GM10248 (cell line): ENCODE results near the gene LMF1.

Source experiments
- CTCF ChIA-PET: fragments of 300-600 bp; sonication (Branson Sonifier 250); formaldehyde crosslinking; extraction: SDS; loops from one replicate; lab custom pipeline; 2021; ENCODE audit warnings: antibody characterized with exemption; lab: Yijun Ruan, JAX
- POLR2A ChIA-PET: fragments of 350-650 bp; sonication (Branson Sonifier 250); formaldehyde crosslinking; extraction: SDS; loops from one replicate; lab custom pipeline; 2020; ENCODE audit warnings: antibody characterized with exemption; lab: Yijun Ruan, JAX
- DNase-seq: peaks from one replicate; pipeline ENCODE4 v3.0.0; 2012; ENCODE audit errors: extremely low spot score
- TF ChIP-seq, protein P1 (sequence below): IDR thresholded peaks from 2 replicates; pipeline ENCODE4 v1.5.1; 2012; ENCODE audit warnings: mild to moderate bottlenecking, low read depth; ENCODE audit errors: extremely low read depth, missing control alignments, control extremely low read depth

Gene LMF1

DNA sequence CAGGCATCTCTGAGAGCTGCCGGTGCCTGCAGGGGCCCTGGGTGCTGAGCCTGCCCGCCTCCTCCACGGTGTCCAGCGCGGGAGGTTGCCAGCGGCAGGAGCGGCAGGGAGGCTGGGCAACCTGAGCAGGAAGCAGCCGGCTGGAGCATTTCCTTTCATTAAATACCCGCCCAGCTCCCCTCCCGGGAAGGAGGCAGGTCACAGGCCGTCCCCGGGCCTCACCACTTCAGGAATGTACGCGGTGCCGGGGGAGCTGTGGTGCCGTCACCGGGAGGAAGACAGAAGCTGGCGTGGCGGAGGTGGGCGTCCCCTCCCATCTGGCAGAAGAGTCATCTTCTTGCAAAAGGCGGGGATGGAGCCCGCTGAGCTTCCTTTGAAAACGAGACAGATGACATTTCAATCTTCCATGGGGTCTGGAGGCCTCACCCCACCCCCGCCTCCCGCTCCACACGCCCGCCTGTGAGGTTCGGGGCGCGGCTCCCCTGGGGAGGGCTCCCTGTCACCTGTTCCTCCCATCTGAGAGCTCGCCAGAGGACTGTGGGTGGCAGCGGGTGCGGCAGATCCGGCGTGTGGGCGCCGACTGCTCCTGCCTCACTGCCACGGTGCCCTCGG is 26.8 kb upstream of the LMF1 start:
- ChIA-PET CTCF (no interaction called here), POLR2A (no interaction called here)
- DNase-seq = no peak
- TF ChIP-seq, protein P1, sequence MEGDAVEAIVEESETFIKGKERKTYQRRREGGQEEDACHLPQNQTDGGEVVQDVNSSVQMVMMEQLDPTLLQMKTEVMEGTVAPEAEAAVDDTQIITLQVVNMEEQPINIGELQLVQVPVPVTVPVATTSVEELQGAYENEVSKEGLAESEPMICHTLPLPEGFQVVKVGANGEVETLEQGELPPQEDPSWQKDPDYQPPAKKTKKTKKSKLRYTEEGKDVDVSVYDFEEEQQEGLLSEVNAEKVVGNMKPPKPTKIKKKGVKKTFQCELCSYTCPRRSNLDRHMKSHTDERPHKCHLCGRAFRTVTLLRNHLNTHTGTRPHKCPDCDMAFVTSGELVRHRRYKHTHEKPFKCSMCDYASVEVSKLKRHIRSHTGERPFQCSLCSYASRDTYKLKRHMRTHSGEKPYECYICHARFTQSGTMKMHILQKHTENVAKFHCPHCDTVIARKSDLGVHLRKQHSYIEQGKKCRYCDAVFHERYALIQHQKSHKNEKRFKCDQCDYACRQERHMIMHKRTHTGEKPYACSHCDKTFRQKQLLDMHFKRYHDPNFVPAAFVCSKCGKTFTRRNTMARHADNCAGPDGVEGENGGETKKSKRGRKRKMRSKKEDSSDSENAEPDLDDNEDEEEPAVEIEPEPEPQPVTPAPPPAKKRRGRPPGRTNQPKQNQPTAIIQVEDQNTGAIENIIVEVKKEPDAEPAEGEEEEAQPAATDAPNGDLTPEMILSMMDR = no peak

DNA sequence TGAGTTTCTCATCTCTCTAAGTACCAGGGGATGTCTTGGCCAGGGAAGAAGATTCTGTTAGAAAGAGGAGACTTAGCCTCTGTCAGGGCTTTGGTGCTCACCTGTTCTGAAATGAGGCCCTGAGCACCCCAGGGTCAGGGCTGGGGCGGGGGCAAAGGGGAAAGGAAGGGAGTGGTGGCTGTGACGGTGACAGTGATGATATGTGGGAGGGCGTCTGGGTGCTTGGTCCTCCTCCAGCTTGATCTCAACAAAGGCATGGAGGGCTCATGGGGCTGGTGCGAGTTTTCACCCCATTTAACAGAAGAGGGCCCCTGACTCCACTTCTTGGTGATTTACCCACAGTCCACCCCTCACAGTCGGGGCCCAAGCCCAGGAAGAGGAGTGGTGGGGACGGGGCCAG is 25.9 kb upstream of the LMF1 start:
- no peak for DNase-seq
- TF ChIP-seq, protein P1 = no peak
- POLR2A ChIA-PET = no interaction called here
- CTCF ChIA-PET = no interaction called here

- POLR2A ChIA-PET = no interaction called here
- CTCF ChIA-PET = interaction anchor here (1.5 kb wide), 1 partner anchor 107 kb away, joined by 3 read pairs; no protein-coding TSS in a partner anchor
- TF ChIP-seq, protein P1 = no peak
- DNase-seq = no peak
Measured at GRCh38 chr16:995783-996182, 25.0 kb upstream of the LMF1 start.

DNA sequence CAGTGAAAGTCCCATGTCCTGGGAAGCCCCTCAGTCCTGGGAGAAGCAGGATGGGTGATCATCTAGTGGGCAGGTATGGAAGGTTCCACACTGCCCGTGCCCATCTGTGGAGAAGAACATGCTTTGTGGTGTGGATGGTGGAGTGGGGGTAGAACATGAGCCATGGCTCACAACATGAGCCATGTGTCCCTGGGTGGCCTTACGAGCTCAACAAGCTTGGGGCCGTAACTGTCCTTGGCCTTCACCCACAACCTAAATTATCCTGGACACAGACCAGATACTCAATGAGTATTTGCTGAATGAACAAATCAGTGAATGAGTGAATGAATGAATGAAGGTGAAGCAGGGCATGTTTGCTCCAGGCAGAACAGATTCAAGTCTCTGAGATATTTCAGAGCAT is 24.3 kb upstream of the LMF1 start:
- DNase-seq = no peak
- TF ChIP-seq, protein P1 = no peak
- CTCF ChIA-PET = interaction anchor here (1.5 kb wide), 1 partner anchor 108 kb away, joined by 3 read pairs; no protein-coding TSS in a partner anchor
- POLR2A ChIA-PET = no interaction called here

- CTCF ChIA-PET = no interaction called here
Measured at GRCh38 chr16:993731-994130, 22.9 kb upstream of the LMF1 start.

GRCh38 chr16:991773-992172 is 21.0 kb upstream of the LMF1 start:
- POLR2A ChIA-PET = no interaction called here
- CTCF ChIA-PET = interaction anchor here (1.3 kb wide), 1 partner anchor 11 kb away, joined by 3 read pairs; no protein-coding TSS in a partner anchor
- TF ChIP-seq, protein P1 = no peak
- DNase-seq = no peak

More at GRCh38 chr16:993731-994130, 22.9 kb upstream of the LMF1 start:
- no peak for DNase-seq
- POLR2A ChIA-PET = no interaction called here
- TF ChIP-seq, protein P1 = no peak
